Chondrocyte (in vitro differentiated cells): ENCODE measurements around the gene GIGYF1. TPM values are rescaled to one million over a fixed set of nuclear protein-coding genes. Genes with fewer than 3 reads are reported as not detected.
"Not testable (repeated sequence)": the region's sequence is repeated elsewhere in the genome, so short reads cannot be mapped to it uniquely, and the experiment has no call there.

Experiments
- DNase-seq: peaks from one replicate; pipeline ENCODE4 v3.0.0; 2021; ENCODE audit warnings: mixed read lengths, low spot score
- H3K27ac Mint-ChIP-seq: one replicate; pipeline ENCODE4 v1.8.0; 2021; ENCODE audit warnings: mild to moderate bottlenecking, moderate library complexity, mixed read lengths; ENCODE audit not compliant: unreplicated experiment
- H3K27me3 Mint-ChIP-seq: 2 replicates; pipeline ENCODE4 v1.8.0; 2021; ENCODE audit warnings: low read depth, mixed read lengths
- H3K36me3 Mint-ChIP-seq: 2 replicates; pipeline ENCODE4 v1.8.0; 2021; ENCODE audit warnings: low read depth, mixed read lengths
- H3K4me1 Mint-ChIP-seq: 2 replicates; pipeline ENCODE4 v1.8.0; 2021; ENCODE audit warnings: low read depth, mild to moderate bottlenecking, mixed read lengths
- H3K4me3 Mint-ChIP-seq: one replicate; pipeline ENCODE4 v1.8.0; 2021; ENCODE audit warnings: mild to moderate bottlenecking, moderate library complexity, mixed read lengths; ENCODE audit not compliant: unreplicated experiment
- H3K9me3 Mint-ChIP-seq: 2 replicates; pipeline ENCODE4 v1.8.0; 2021; ENCODE audit warnings: low read depth, mixed read lengths
- total RNA-seq: library from RNA; stranded (reverse); gene quantifications from 3 replicates; pipeline ENCODE4 v1.2.1, GENCODE V29; 2021
- TF ChIP-seq, protein P1 (sequence below): fragments of 200-600 bp; sonication (generic); IDR thresholded peaks from 2 replicates; pipeline ENCODE4 v1.5.0; 2021; ENCODE audit warnings: antibody characterized with exemption, mild to moderate bottlenecking, moderate library complexity

GIGYF1 gene
- total RNA-seq, 1 donor from 2014 or later, result 32.8 TPM

DNA sequence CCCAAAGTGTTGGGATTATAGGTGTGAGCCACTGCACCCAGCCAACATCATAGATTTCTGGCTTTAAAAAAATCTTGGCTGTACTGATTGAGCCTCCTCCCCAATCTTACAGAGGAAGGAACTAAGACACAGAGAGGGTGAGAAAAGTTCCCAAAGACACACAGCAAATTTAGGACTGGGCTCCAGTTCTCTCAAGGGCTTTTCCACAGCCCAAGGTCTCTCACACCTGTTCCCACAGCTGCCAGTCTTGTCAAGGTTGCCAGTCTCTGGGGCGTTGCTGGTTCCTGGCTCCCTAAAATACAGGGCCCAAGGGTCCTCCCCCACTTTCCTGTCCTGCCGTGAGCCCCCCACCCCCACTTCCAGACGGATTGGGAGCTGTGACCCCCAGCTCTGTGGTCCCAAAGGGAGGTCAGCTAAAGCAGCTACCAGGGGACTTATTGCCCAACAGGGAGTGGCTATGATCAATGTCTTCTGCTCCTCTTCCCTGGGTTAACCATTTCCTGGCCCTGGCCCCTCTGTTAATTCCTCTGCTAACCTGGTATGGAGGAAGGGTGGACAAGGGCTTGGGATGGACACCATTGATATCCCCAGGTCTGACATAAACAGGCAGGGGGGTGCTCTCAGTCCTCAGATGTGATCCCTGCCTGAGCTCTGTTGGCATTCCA, 36.2 kb upstream of the GIGYF1 start:
- Mint-ChIP-seq H3K27me3 (peaks cover 11% of the 10 kb centered on the region), H3K4me1 (peaks cover 24% of the 10 kb centered on the region), H3K36me3 (no peaks in the 10 kb centered on the region), H3K4me3 (no peak overlapping the region), H3K9me3 (no peaks in the 10 kb centered on the region), H3K27ac (no peak overlapping the region)
- no peak for DNase-seq
- TF ChIP-seq, protein P1, sequence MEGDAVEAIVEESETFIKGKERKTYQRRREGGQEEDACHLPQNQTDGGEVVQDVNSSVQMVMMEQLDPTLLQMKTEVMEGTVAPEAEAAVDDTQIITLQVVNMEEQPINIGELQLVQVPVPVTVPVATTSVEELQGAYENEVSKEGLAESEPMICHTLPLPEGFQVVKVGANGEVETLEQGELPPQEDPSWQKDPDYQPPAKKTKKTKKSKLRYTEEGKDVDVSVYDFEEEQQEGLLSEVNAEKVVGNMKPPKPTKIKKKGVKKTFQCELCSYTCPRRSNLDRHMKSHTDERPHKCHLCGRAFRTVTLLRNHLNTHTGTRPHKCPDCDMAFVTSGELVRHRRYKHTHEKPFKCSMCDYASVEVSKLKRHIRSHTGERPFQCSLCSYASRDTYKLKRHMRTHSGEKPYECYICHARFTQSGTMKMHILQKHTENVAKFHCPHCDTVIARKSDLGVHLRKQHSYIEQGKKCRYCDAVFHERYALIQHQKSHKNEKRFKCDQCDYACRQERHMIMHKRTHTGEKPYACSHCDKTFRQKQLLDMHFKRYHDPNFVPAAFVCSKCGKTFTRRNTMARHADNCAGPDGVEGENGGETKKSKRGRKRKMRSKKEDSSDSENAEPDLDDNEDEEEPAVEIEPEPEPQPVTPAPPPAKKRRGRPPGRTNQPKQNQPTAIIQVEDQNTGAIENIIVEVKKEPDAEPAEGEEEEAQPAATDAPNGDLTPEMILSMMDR, result no peak

DNA sequence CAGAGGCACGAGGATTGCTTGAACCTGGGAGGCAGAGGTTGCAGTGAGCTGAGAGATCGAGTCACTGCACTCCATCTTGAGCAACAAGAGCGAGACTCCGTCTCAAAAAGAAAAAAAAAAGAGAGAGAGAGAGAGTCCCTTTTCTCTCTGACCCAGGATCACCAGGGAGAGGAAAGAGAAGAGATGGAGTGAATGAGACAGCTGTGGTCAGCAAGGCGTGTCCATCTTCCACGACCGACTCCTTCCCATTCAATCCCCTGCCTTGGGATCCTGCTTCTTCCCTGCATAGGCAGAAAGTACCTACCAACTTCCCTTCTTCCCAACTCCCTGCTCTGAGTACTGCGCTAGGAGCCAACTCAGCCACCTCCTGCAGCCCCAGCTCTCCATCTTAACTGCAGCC, 34.1 kb upstream of the GIGYF1 start:
- no peak overlapping the region for H3K4me3 Mint-ChIP-seq
- peaks cover 22% of the 10 kb centered on the region for H3K4me1 Mint-ChIP-seq
- peaks cover 9% of the 10 kb centered on the region for H3K27me3 Mint-ChIP-seq
- H3K36me3 Mint-ChIP-seq, result no peaks in the 10 kb centered on the region
- H3K27ac Mint-ChIP-seq, result no peak overlapping the region
- no peak for DNase-seq
- TF ChIP-seq, protein P1, result no peak
- no peaks in the 10 kb centered on the region for H3K9me3 Mint-ChIP-seq

DNA sequence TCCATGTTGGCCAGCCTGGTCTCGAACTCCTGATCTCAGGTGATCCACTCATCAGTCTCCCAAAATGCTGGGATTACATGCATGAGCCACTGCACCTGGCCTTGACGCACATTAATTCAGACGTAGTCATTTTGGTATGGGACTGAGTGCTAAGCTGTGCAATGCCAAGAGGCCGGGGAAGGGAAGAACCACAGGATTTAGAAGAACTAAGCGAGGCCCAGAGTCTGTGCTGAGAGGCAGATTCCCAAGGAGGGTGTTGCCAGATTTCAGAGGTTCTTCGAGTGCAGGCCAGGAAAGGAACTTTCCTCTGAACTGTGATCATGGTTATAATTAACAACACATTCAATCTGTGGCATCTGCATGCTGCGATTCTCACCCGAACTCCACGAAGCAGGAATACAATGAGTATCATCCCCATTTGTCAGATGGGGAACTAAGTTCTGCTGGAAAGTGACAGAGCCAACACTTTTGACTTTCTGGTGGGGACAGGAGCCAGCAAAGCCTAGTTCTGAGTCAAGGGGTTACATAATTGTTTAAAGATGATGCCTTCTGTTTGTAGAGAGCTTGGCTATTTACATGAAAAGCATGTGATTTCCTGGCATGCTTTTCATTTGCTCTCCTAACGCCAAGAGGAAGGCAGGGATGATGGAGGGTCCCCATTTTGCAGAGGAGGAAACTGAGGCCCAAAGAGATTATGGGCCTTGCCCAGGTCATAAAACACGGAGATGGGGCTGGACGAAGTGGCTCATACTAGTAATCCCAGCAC, 33.1 kb upstream of the GIGYF1 start:
- Mint-ChIP-seq H3K27ac (no peak overlapping the region), H3K9me3 (no peaks in the 10 kb centered on the region), H3K27me3 (peaks cover 10% of the 10 kb centered on the region), H3K4me1 (peaks cover 22% of the 10 kb centered on the region), H3K4me3 (no peak overlapping the region), H3K36me3 (no peaks in the 10 kb centered on the region)
- no peak for DNase-seq
- TF ChIP-seq, protein P1, result no peak

DNA sequence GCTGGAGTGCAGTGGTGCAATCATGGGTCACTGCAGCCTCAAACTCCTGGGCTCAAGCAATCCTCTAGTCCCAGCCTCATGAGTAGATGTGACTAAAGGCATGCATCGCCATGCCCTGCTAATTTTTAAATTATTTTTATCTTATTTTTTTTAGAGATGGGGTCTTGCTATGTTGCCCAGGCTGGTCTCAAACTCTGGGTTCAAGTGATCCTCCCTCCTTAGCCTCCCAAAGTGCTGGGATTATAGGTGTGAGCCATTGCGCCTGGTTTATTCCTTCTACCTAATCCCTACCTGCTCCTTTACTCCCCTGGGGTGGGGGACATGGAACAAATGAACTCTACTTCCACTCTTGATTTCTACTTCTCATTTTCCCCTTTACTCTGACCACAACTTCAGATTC, 30.3 kb upstream of the GIGYF1 start:
- not testable (repeated sequence) for H3K27ac Mint-ChIP-seq, H3K4me3 Mint-ChIP-seq, DNase-seq, H3K36me3 Mint-ChIP-seq, H3K9me3 Mint-ChIP-seq
- peaks cover 27% of the 10 kb centered on the region for H3K27me3 Mint-ChIP-seq
- peaks cover 25% of the 10 kb centered on the region for H3K4me1 Mint-ChIP-seq

DNA sequence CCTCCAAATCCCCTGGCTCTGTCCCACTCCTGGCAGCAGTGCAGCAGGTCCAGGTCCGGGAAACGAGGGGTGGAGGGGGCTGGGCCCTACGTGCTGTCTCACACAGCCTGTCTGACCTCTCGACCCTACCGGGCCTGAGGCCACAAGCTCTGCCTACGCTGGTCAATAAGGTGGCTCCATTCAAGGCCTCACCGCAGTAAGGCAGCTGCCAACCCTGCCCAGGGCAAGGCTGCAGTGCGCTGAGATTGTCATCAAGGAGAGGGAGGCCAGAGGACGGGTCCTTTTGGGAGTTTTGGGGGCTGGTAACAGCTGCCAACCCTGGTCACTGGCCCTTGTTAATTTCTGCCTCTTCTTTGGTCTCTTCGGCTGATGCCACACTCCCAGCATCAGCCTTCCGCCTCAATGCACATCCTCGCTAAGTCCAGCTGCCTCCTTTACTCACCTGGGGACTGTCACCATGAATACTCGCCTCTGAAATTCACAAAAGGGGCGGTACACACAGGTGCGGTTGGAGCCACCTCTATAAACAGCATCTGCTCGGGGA, 29.8 kb upstream of the GIGYF1 start:
- H3K27ac Mint-ChIP-seq, result no peak overlapping the region
- DNase-seq, result no peak
- peaks cover 3% of the 10 kb centered on the region for H3K9me3 Mint-ChIP-seq
- peaks cover 27% of the 10 kb centered on the region for H3K27me3 Mint-ChIP-seq
- H3K36me3 Mint-ChIP-seq, result peaks cover 4% of the 10 kb centered on the region
- TF ChIP-seq, protein P1, result no peak
- H3K4me3 Mint-ChIP-seq, result no peak overlapping the region
- H3K4me1 Mint-ChIP-seq, result peaks cover 25% of the 10 kb centered on the region
